GM19455 (cell line): Measurements from ENCODE around the gene MRPL4.

Experiments
- ATAC-seq: cut with Tn5 transposase; IDR thresholded peaks from one replicate; pipeline ENCODE4 v1.9.1; 2021; ENCODE audit not compliant: unreplicated experiment

The MRPL4 gene

DNA sequence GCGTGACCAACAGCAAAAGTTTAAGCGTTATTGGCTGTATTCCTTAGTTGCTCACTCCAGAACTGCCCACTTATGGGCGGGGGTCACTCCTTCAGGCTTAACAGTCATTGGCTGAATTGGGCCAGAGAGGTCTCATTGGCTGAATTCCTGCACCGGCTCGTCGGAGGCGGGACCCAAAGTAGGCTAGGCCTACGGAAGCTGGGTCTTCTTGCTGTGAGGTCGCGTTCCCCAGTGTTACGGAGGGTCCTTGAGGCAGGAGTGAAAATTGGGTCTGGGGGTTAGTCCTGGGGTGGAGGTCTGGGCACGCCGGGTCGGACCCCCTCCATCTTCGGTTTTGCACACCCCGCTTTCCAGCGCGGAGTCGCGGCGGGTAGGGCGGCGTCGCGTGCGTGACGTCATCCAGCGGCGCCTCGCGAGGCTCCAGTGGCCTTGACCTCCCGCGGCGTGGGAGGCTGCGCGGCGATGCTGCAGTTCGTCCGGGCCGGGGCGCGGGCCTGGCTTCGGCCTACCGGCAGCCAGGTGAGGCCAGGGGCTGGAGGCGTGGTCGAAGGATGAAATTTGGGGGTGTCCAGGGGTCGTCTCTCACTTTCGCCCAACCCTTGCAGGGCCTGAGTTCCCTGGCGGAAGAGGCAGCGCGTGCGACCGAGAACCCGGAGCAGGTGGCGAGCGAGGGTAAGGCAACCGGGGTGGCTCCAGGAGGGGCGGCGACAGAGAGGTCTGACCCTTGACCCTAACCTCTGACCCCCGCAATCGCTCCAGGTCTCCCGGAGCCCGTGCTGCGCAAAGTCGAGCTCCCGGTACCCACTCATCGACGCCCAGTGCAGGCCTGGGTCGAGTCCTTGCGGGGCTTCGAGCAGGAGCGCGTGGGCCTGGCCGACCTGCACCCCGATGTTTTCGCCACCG, at the start of gene MRPL4:
Gene MRPL4, plus strand, starts transcription at position 423 of the 903 bp plus-strand sequence. Its CDS starts 40 bp downstream, at position 463.
- ATAC-seq: peak; percentile 77

DNA sequence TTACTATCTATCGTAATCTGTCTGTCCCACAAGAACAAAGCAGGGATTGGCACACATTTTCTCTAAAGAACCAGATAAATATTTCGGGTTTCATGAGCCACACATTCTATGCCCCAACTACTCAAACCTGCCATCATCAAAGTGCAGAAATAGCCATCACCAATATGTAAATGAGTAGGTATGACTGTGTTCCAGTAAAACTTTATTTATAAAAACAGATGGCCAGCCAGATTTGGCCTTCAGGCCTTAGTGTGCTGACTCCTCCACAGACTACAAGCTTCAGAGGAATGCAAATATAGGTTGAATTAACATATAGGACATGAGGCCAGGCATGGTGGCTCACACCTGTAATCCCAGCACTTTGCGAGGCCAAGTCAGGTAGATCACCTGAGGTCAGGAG, 48.3 kb upstream of the MRPL4 start:
- ATAC-seq: no peak

DNA sequence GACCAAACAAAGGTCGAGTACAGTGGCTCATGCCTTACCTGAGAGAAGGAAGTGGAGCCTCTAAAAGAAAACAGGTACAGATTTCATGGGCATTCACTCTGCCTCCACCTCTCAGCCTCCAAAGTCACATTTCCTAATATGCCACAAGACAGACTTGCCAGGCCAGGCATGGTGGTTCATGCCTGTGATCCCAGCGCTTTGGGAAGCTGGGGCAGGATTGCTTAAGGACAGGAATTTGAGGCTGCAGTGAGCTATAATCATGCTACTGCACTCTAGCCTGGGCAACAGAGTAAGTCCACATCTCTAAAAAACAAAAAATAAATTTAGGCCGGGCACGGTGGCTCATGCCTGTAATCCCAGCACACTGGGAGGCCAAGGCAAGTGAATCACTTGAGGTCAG, 46.4 kb upstream of the MRPL4 start:
- ATAC-seq: no peak

DNA sequence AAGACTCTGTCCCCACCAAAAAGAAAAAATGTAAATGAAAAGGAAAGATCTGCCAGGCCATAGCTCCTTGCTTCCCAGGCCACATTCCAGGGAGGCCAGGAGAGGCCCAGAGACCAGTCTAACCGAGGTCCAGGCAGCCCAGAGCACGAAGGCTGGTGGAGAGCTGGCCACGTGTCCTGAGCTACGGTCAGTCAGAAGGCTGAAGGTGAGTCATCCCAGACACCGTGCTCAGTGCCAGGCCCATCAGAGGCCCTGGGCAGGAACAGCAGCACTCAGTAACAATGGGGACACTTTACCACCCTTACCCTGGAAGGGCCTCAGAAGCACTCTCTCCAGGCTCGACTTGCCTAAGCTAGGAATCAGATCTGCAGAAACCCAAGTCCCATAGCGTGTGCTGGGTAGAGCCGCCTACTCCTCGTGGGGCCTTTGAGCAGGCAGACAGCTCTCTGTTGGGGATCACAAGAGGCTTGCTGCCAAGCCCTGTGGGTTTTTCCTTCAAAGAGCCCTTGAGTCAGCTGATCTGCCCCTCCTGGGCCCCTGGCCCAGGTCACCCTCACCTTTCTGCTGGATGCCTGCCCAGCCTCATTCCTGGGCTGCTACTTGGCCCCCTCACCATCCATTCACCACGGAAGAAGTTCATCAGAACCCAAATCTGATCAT, 45.7 kb upstream of the MRPL4 start:
- ATAC-seq: no peak

DNA sequence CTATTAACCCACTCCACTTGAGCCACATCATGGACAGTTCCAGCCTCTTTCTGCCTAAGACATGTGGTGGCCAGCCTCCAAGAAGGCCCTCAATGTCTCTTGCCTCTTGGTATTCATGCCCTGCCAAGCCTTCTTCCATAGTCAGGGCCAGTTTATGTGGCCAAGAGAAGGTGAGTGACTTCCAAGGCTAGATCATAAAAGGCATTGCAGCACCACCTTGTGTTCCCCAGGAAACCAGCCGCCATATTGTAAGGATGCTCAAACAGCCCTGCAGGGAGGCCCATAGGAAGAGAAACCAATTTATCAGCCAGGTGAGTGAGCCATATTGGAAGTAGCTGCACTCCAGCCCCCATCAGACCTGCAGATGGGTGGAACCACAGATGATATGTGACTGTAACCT, 45.0 kb upstream of the MRPL4 start:
- no peak for ATAC-seq

DNA sequence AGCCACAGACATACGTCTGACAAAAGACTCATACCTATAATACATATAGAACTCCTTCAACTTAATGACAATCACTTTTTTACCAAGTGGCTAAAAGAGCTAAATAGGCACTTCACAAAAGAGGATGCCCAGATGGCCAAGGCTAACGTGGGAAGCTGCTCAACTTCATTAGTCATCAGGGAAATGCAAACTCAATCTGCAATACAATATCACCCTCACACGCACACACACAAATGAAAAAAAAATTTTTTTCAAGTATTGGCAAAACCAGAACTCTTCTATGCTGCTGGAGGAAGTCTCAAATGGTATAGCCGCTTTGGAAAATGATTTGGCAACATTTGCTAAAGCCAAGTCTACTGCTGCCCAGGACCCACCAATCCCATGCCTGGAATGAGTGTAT, 42.7 kb upstream of the MRPL4 start:
- ATAC-seq: no peak

DNA sequence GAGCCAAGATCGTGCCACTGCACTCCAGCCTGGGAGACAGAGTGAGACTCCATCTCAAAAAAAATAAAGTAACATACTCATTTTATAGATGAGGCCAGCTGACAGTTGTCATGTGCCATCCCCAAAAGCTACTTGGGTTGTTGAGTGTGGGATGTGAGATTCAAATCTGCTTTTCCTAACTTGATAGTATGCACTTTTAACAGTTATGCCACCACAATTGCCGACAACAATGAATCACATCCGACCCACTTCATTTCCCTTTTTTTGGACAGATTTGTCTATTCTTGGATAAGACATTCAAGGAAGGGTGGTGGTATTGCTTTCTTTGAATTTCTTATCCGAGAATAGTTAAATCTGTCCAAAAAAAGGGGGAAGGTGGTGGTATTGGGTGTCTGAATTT, 41.0 kb upstream of the MRPL4 start:
- ATAC-seq: no peak

DNA sequence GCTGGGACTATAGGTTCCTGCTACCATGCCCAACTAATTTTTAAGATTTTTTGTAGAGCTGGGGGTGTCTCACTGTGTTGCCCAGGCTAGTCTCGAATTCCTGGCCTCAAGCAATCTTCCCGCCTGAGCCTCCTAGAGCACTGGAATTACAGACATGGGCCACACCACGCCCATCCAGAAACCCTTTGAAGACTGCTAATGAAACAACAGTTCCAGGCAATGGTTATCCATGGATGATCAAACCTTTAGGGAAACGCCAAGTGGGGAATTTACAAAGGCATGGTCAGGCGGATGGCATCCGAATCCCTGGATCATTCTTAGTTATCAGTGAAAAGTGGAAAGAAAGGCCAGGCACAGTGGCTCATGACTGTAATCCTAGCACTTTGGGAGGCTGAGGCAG, 40.3 kb upstream of the MRPL4 start:
- no peak for ATAC-seq

DNA sequence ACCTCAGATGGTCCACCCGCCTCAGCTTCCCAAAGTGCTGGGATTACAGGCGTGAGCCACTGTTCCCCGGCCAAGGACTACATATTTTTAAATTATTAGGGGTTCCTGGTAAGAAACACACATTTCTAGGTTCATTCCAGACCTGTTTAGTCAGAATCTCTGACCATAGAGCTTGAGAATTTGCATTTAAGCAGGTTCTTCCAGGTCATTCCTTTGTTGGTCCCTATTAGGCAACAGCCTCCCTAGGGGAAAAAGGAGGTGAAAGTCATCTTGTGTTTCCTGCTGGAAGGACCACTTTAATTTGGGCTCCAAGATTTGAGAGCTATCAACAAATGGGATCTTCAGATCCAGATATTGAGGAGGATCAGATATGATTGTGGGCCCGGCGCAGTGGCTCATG, 37.2 kb upstream of the MRPL4 start:
- no peak for ATAC-seq

DNA sequence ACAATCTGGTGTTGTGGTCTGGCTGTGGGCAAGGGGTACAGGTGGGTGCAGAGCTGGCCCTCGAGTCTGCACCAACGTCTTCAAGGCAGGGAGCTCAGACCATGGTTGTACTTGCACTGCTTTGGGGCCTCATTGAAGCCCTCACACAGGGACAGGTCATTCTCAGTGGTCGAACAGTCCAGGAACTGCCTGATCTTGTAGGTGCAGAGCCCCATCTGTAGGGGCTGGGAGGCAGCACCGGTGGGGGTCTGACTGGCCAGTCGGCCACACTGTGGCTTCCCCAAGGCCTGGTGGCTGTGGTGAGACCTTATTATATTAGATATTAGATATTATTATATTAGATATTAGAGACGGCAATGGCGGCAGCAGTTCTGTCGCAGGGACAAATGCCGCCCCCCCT, 34.9 kb upstream of the MRPL4 start:
- no peak for ATAC-seq

DNA sequence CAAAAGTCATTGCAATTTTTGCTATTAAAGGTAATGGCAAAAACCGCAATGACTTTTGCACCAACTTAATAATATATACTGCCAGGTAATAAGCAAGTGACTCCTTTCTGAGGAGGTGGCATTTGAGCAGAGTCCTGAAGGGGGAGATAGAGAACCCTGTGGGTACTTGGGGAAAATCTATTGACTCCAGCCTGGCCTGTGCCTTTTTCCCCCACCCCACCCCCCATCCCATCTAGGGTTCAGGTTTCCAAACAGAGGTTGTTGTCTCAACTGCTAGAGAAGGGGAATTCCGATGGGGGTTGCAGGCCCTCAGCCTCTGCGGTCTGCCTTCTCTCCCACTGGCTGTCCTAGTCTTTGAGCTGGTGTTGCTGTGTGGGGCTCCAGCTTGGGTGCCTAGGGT, 32.3 kb upstream of the MRPL4 start:
- ATAC-seq: no peak

DNA sequence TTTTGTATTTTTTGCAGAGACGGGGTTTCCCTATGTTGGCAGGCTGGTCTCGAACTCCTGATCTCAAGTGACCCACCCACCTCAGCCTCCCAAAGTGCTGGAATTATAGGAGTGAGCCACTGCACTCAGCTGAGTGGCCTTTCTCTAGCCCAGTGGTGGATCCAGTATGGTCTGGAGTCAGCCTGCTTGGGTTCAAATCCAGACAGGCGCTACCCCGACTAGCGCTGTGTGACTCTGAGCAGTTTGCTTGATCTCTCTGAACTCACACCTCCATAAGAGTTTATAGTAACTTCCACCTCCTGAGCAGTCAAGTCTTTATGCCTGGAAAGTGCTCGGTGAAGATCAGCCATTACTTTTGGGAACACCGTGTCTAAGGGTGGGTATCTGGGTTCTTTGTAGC, 31.3 kb upstream of the MRPL4 start:
- no peak for ATAC-seq

DNA sequence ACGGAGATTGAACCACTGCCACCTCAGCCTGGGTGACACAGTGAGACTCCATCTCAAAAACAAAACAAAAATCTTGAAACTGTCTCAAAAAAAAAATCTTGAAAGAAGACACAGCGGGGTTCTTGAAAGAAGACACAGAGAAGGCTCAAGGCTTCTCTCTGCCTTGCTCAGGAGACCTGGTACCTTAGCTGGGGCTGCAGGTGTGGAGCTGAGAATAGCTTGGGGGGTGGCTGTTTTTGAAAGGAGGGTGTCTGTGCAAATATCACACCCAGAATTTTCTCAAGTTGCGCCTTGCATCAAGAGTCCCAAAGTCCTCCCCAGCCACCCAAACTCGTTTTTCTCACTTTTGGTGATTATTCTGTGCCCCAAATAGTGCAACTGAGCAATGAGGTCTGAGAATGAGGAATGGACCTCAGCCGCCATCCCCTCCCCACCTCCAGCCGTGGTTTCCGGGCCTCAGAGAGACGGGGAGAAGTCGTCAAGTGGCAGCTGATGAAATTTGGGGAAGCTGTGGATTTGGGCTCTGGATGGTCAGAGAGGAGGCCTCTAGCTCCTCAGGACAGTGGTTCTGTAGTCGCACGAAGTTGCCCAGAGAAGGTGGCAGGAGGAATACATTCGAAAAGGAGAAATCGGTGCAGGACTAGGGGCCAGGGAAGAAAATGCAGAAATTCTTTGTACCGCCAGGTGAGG, 29.7 kb upstream of the MRPL4 start:
- no peak for ATAC-seq

DNA sequence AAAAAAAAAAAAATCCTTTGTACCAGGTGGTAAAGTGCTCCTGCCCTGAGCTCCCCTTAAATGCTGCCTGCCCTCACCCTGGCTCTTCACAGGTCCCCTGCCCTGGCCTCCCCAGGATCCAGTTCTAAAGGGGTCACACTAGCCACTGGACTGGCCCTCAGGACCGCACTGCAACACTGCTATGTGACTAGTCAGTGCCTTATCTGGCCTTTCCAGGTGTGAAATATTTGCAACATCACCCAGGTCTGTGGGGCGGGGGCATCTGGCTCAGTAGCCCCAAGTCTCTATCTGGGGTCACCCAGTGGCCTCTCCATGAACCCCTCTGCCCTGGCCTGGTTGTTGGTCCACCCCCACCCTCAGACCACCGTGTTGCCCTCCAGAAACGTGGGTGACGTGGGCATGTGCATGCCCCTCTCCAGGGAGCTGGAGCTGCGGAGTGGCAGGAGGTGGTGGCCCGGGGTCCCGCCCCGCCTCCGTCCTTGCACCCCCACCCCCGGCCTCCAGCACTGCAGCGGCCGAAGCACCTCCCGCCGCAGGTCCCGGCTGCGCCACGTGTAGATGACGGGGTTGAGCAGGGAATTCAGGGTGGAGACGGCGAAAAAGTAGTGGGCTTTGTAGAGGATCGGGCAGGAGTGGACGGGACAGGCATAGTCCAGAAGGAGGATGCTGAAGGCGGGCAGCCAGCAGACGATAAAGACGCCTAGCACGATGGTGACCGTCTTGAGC, 28.4 kb upstream of the MRPL4 start:
- no peak for ATAC-seq

DNA sequence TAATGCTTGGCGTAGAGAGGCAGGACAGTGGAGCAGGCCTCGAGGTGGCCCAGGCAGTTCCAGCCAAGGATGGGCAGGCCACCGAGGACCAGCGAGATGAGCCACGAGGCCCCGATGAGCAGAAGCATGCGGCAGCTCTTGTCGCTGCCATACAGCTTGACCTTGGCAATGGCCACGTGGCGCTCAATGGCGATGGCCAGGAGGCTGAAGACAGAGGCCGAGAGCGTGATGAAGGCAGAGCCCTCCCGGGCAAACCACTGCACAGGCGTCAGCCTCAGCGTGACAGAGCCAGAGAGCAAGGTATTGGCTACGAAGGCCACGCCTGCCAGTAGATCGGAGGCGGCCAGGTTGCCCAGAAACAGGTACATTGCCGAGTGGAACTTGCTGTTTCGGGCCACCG, 27.7 kb upstream of the MRPL4 start:
- ATAC-seq: no peak

DNA sequence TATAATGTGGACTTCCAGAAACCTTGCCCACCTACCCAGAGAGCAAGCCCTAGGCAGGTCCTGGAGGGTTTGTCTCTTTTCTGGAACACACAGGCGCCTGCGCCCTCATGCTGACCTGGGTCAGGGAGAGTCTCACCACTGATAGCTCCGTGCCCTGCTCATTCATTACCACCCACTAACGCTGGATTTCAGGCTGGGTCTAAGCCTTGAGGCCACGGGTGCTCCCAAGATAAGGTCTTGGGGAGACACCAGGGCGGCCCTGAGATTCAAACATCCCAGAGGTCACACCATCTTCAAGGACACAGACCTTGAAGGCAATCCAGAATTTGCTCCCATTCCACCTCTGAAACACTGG, 26.0 kb upstream of the MRPL4 start:
- ATAC-seq: no peak

DNA sequence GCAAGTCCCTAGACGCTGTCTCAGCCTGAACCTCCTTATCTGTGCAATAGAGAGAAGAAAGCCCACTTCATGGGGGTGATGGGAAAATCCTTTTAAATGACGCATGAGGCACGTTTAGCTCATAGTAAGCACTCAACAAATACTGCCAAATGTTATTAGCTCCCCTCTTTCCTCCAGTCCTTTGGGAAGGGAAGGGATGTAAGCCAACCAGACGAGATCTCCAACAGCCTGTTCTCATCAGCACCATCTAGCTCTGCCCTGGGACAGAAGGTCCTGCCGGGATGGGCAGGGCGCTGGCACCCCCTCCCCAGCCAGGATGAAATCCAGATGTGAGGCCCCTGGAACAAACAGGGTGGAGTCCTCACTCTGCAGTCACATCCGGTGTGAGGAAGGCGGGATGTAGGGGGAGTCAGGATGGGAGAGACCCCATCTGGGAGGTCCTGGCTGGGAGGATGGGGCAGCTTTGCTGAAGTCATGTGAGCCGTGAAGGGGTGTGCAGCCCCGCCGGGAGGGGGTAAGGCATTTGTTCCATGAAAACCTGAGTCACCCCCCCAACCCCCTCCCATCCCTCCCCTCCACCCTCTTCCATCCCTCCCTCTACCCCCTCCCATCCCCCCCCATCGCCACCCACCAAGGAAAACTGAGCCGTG, 25.5 kb upstream of the MRPL4 start:
- no peak for ATAC-seq

DNA sequence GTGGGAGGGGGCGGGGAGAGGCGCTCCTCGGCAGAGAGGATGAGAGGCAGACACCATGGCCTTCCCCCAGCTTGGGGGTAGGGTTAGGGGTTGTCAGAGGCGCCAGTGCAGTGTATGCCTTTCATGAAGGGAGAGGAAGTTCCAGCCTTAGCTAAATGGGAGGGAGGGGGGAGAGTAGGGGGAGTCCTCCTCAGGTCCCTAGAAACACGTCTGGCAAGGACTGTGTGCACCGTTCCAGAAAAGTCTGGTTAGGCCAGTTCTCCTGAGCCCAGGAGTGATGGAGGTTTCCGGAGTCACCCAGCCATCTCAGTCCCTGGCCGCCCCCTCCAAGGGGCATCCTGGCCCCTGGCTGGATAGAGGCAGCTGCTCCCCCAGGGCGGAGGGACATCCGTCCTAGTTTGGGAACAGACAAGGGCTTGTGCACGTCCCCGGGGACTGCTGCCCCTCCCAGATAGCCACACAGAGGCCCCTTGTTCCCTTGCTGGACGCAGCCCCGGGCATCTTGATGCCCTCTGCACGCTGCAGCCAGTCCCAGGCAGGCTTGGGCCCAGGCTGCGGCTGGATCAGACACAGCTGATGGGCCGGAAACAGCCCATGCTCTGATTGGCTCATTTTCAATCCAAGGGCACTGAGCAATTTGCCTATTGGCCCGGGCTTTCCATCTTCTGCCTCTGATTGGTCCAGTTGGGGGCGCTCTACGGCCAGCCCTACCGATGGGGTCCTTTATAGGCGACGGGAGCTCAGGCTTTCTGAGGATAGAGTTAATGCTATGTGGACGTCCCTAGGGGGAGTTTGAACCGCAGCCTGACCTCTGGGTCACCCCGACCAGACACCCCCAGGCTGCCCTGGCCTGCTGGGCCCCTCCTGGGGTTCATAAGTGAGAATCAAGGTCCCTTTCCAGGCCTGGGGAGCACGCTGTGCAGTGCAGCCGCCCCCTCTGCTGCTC, 24.7 kb upstream of the MRPL4 start:
- no peak for ATAC-seq

DNA sequence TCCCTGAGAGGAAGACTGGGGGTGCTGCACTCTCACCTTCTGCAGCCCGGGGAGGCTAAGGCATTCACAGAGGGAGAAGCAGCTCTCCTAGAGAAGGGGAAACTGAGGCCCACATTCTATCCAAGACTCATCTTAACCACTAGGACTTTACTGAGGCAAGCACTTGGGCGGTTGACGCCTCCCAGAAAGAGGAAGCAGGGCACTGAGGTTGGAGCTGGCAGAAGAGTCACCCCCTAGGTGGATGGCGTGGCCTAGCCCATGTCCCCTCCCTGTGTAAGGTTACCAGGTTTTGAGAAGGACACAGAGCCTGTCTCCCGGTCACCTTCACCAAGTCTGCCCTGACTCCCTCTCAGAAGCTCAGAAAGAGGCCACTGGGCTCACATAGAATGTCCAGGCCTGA, 23.6 kb upstream of the MRPL4 start:
- ATAC-seq: no peak

DNA sequence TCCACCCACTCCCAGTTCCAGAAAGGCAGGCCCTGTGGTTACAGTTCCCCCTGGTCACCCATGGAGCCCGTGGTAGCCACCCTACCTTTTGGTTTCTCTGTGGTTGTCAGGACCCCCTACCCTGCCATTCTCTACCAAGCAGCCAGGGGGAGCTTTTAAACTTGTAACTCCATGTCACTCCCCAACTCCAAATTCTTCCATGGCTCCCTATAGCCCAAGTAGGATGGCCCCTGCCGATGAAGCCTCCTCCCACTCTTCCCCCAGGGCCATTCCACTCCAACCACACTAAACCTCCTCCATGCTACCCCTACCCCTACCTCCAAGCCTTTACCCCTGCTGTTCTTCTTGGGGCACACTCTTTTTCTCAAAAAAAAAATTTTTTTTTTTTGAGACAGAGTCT, 23.1 kb upstream of the MRPL4 start:
- ATAC-seq: no peak
